Spleen (tissue), 7 donors: ENCODE results near the gene MAD2L1BP.

Experiments
- CTCF ChIP-seq, 11 experiments: fragments of 200-600 bp in 7 of 11; fragments of 450-650 bp in 4 of 11; sonication (generic) in 4 of 11; IDR thresholded peaks in 8 of 11; conservative IDR thresholded peaks in 3 of 11; 1 replicate in 7 of 11; 2 replicates in 4 of 11; pipeline versions ENCODE4 v1.4.0 to v1.8.0; 2016 to 2021; ENCODE audit warnings: antibody characterized with exemption in 11 of 11, inconsistent platforms in 4 of 11, mild to moderate bottlenecking in 1 of 11
- POLR2A ChIP-seq, 3 donors: fragments of 450-650 bp; IDR thresholded peaks; one replicate each; pipeline ENCODE4 v1.5.1; 2017; ENCODE audit warnings: antibody characterized with exemption in 3 of 3, mild to moderate bottlenecking in 1 of 3
- POLR2AphosphoS5 ChIP-seq, 3 donors: sonication (generic); formaldehyde crosslinking; IDR thresholded peaks; one replicate each; pipeline ENCODE4 v1.5.1; 2017; ENCODE audit warnings: antibody characterized with exemption in 3 of 3
- donor health status: DM: no; HTN: no; CAD: no; lungs with moderate emphysema.
- donor health status: DM: no; HTN: no; CAD: no.
- donor health status: DM: no; HTN: no; CAD: no.

GRCh38 chr6:43639984-43640800 is 4.6 kb downstream of the MAD2L1BP start:
- TF ChIP-seq CTCF (IDR thresholded peaks at IDR 0.05 in 8 of 11, conservative IDR thresholded peaks at IDR 0.05 in 3 of 11) (no peak), POLR2A (IDR thresholded peaks at IDR 0.05) (no peak), POLR2AphosphoS5 (IDR thresholded peaks at IDR 0.05) (no peak)
